Measurements from ENCODE around the gene SEMA5A.

SEMA5A gene

DNA sequence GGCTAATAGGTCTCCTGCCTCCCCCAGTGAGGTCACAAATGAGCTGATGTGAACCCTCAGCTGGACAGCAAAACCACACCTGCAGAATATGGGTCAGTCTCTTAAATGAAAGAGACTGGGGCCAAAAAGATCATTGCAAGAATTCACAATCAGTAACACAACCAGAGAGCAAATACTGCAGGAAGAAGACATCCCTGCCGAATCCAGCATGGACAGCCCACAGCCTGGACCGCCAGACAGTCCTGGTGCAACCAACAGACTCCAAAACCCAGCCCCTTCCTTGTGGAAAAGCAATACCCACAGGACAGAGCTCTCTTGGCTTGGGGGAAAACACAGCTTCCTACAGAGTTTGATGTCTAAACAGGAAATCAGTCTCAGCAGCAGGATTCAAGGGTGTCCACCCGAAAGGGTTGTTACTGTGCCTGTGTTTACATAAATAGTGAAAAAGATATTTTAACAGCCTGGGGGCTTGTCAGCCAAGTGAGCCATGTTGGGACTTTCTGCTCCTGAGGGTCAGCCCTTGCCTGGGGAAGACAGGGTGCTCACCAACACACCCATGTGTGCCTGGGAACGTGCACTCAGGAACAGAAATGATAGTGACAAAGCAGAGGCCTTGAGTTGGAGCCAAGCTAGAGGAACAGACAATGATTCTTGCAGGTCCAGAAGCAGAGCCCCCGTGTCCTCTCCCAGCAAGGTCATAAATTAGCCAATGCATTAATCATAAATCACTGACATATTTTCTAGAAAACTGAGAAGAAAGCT is 106.2 kb downstream of the SEMA5A start:
- in situ Hi-C loops (cut with MboI; ENCODE audit: low pct_unique_long_range_greater_than_20kb, low sequenced_read_pairs, unreplicated experiment), result no loop called here
- TF ChIP-seq, protein P1, sequence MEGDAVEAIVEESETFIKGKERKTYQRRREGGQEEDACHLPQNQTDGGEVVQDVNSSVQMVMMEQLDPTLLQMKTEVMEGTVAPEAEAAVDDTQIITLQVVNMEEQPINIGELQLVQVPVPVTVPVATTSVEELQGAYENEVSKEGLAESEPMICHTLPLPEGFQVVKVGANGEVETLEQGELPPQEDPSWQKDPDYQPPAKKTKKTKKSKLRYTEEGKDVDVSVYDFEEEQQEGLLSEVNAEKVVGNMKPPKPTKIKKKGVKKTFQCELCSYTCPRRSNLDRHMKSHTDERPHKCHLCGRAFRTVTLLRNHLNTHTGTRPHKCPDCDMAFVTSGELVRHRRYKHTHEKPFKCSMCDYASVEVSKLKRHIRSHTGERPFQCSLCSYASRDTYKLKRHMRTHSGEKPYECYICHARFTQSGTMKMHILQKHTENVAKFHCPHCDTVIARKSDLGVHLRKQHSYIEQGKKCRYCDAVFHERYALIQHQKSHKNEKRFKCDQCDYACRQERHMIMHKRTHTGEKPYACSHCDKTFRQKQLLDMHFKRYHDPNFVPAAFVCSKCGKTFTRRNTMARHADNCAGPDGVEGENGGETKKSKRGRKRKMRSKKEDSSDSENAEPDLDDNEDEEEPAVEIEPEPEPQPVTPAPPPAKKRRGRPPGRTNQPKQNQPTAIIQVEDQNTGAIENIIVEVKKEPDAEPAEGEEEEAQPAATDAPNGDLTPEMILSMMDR (IDR thresholded peaks at IDR 0.05; ENCODE audit: extremely low read depth, insufficient read depth, missing control alignments), result no peak
- DNase-seq (ENCODE audit: low spot score), result no peak

DNA sequence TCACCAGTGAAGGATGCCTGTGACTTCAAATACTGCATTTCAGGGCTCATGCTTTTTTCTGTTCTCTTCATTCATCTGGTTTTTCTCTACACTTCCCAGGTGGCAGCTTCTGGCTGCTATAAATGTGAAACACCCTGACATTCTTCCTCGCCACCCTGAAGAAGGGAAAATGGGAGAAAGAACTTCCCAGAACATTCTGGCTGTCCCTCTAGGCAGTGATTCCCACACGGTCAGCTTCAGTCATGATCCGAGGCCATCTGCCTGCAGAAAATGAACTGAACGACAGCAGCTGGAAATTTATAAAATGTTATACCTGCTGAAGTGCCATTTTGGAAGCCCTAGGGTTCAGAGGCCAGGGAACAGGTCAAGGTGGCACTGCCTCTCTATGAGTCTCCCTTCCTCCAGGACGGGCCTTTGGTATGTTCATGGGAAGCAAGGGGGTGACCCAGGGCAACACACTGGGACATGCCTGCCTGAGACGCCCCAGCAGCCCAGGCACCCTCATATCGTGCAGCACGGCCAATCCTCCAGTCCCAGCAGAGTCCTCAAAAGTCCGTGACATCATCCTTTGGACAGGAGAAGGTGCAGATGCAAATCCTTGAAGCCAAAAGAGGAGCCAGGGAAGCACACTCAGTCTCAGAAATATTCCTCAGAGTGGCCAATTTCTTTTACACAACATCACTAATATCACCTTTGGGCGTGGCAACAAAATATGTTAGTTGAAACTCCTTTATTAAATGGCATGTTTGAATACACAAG is 107.1 kb downstream of the SEMA5A start:
- TF ChIP-seq, protein P1 (IDR thresholded peaks at IDR 0.05; ENCODE audit: extremely low read depth, insufficient read depth, missing control alignments), result no peak
- in situ Hi-C loops (cut with MboI; ENCODE audit: low pct_unique_long_range_greater_than_20kb, low sequenced_read_pairs, unreplicated experiment), result no loop called here
- no peak for DNase-seq (ENCODE audit: low spot score)

DNA sequence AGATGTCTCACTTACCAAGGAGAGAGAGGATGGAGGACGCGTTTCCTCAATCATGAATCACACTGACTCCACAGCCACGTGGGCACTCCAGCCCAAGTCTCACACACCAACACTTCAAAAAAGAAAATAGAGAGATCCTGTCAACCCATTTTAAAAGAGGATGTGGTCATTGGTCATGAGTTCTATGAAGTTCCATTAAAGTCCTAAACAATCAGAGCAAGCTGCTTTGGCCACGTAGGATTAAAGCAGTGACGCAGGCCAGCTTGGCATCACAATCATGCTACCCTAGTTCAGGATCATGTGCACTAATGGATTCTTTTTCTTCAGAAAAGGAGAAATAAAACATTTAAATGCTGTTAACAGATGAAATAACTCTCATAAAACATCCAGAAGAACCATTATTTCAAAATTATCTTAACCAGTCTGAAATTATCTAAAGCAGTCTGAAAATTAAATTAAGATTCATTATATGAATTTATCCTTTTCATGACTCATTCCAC is 108.1 kb downstream of the SEMA5A start:
- DNase-seq (ENCODE audit: low spot score), result no peak
- in situ Hi-C loops (cut with MboI; ENCODE audit: low pct_unique_long_range_greater_than_20kb, low sequenced_read_pairs, unreplicated experiment), result no loop called here
- TF ChIP-seq, protein P1 (IDR thresholded peaks at IDR 0.05; ENCODE audit: extremely low read depth, insufficient read depth, missing control alignments), result no peak

DNA sequence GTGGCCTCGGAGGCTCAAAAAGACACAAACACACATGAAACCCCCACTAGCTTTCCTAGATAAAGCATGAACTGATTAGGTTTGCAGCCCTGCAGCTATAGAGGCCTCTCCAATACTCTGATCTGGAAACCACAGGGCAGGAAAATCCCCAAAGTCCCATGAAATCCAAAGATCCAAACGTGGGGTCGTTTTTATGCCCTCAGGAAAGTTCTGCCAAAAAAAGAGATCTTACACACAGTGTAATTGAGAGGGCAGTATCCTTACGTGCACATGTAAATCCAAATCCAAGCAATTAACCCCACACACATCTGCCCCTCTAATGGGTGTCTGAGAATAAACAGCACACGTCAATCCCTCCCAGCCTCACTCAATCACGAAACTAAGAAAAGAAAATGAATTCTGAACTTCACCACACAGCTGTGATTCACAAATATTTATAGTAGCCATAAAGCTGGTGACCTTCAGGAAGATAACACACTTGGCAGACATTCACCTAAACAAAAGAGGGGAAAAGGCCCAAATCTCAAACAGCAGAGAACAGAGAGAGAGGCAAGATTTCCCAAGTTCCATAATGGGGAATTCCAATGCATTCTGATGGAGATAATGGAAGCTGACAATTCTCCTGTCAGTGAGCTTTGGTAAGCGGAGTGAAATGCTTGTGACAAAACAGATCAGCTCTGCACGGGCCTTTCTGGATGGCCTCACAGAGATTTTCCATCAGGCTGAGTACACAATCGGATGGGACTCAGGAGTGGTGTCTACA is 114.2 kb downstream of the SEMA5A start:
- in situ Hi-C loops (cut with MboI; ENCODE audit: low pct_unique_long_range_greater_than_20kb, low sequenced_read_pairs, unreplicated experiment), result no loop called here
- no peak for DNase-seq (ENCODE audit: low spot score)
- TF ChIP-seq, protein P1 (IDR thresholded peaks at IDR 0.05; ENCODE audit: extremely low read depth, insufficient read depth, missing control alignments), result no peak

DNA sequence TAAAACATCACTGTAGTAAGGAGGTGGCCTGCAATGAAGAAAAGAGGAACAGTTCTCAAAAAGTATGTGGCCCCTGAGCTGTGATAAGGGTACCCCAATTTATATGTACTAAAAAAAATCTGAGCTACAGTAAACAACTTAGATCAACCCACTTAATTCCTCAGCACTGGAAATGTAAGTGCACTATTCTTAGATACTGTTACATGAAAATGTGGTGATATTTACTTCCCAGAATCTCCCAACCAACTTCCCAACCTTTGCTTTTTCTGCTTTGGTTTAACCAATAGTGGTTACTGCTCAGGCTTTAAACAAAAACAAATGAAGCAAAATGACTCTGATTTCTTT is 114.8 kb downstream of the SEMA5A start:
- TF ChIP-seq, protein P1 (IDR thresholded peaks at IDR 0.05; ENCODE audit: extremely low read depth, insufficient read depth, missing control alignments), result no peak
- in situ Hi-C loops (cut with MboI; ENCODE audit: low pct_unique_long_range_greater_than_20kb, low sequenced_read_pairs, unreplicated experiment), result no loop called here
- no peak for DNase-seq (ENCODE audit: low spot score)

DNA sequence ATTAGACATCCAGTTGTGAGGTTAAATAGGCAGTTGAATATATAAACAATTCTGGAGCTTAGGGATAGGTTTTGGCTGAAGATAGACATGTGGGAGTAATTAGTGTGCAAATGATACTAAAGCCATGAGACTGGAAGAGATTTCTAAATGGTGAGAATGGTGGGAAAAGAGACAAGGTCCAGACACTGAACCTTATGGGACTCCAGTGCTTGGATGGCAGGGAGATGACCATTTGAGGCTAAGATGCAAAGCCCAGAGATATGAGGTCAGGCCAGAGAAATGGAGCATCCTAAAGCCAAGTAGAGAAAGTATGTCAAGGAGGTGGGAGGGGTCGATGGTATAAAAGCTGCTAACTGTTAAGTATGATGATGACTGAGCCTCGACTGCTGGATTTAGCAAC is 115.6 kb downstream of the SEMA5A start:
- TF ChIP-seq, protein P1 (IDR thresholded peaks at IDR 0.05; ENCODE audit: extremely low read depth, insufficient read depth, missing control alignments), result no peak
- in situ Hi-C loops (cut with MboI; ENCODE audit: low pct_unique_long_range_greater_than_20kb, low sequenced_read_pairs, unreplicated experiment), result no loop called here

More for the DNA sequence above, 115.6 kb downstream of the SEMA5A start:
- DNase-seq (ENCODE audit: low spot score), result no peak

All from GM13977 (cell line).